ENCODE data around the gene MFSD12.

GRCh38 chr19:3555653-3556422 is 1.5 kb downstream of the MFSD12 start:
- TF ChIP-seq TAF1 (conservative IDR thresholded peaks at IDR 0.05): no peak
- no peak for TF ChIP-seq CTCF (IDR thresholded peaks at IDR 0.05; ENCODE audit: low read depth, low read length, missing input control)

Measured in liver (tissue), 3 donors.